Measurements from ENCODE around the gene PLLP.

Gene PLLP

GRCh38 chr16:57209780-57210179, 74.7 kb downstream of the PLLP start:
- DNase-seq: no peak

- no peak for DNase-seq
Observed at GRCh38 chr16:57208926-57209325, 75.5 kb downstream of the PLLP start.
